Right cardiac atrium (tissue), 5 donors: ENCODE data around the gene TAF4. TPM values are rescaled to one million over a fixed set of nuclear protein-coding genes. Genes with fewer than 3 reads are reported as not detected.
"Not testable (repeated sequence)": the region's sequence is repeated elsewhere in the genome, so short reads cannot be mapped to it uniquely, and the experiment has no call there.

Source experiments
- ATAC-seq, 2 donors: fragments of 200-7000 bp; cut with Tn5 transposase; one replicate each; pipeline versions ENCODE4 v1.8.0 to v1.9.1; 2020; ENCODE audit warnings: moderate library complexity in 2 of 2, mild to moderate bottlenecking in 1 of 2
- DNase-seq, 3 donors: peaks; one replicate each; pipeline ENCODE4 v3.0.0-alpha.2; 2020
- H3K27ac ChIP-seq: one replicate; pipeline ENCODE4 v1.5.1; 2013; ENCODE audit warnings: mild to moderate bottlenecking, low read length, control low read depth, moderate library complexity
- H3K27me3 ChIP-seq: one replicate; pipeline ENCODE4 v1.6.1; 2013; ENCODE audit not compliant: control insufficient read depth, insufficient read depth
- H3K4me1 ChIP-seq: one replicate; pipeline ENCODE4 v1.6.1; 2013; ENCODE audit warnings: low read length; ENCODE audit not compliant: control insufficient read depth, insufficient read depth
- H3K4me3 ChIP-seq: one replicate; pipeline ENCODE4 v1.5.1; 2013; ENCODE audit warnings: low read length, control low read depth
- H3K9me3 ChIP-seq: one replicate; pipeline ENCODE4 v1.6.1; 2013; ENCODE audit warnings: low read length; ENCODE audit not compliant: control insufficient read depth
- WGBS: extraction: QIAGEN DNeasy Blood & Tissue Kit; methylation state at CpG from one replicate; pipeline ENCODE4 v1.1.7; 2013; 5-methylcytosine and 5-hydroxymethylcytosine counted together
- intact Hi-C, 4 donors: fragments of 100-400 bp; cut with DNase I; formaldehyde crosslinking; loops; one replicate each; pipeline versions ENCODE4 v1.11.0 to v1.14.0; 2022 to 2023
- polyA plus RNA-seq: library from polyadenylated mRNA; stranded (reverse); fragments of 200-250 nt; gene quantifications from one replicate; pipeline ENCODE4 v1.2.3, GENCODE V29; 2013
- total RNA-seq, 4 donors: library from RNA; stranded (reverse); fragmentation: NEBNext Ultra II Directional; extraction: Animal tissue kit (Norgen Biotek cat#: 25700); gene quantifications; one replicate each; pipeline ENCODE4 v1.2.1, GENCODE V29; 2021
- donor health status: healthy with polysubstance abuse.
- donor health status: DM: no; HTN: yes; CAD: no.
- donor health status: DM: no; HTN: no; CAD: no.
- donor health status: DM: no; HTN: yes; CAD: no; lungs with severe emphysema.
- donor health status: DM: yes; HTN: yes; CAD: no.

TAF4 gene
- total and polyA plus RNA-seq, 5 donors, result 3.8 to 13.6 (median 8.3) TPM

DNA sequence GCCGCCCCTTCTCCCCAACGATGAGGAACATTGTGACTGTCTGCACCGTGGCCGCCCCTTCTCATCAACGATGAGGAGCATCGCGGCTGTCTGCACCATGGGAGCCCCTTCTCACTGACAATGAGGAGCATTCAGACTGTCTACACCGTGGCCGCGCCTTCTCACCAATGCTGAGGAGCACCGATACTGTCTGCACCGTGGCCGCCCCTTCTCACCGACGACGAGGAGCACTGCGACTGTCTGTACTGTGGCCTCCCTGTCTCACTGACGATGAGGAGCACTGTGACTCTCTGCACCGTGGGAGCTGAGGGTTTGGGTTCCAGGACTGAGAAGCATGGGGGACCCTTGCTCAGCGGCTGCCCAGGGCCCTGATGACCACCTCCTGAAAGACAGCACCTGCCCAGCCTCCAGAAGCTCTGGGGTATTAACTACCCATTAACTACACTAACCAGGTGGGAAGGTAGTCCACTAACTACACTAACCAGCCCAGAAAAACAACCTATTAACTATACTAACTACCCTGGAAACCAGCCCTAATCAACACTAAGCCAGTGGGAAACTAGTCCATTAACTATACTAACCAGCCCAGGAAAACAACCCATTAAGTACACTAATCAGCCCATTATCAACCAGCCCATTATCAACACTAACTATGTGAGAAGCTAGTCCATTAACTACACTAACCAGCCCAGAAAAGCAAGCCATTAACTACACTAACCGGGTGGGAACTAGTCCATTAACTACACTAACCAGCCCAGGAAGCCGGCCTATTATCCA is 116.9 kb downstream of the TAF4 start:
- no peak for ATAC-seq
- H3K4me3 ChIP-seq, result no peak overlapping the region
- no peak overlapping the region for H3K27ac ChIP-seq
- intact Hi-C loops, result no loop called here
- 85% methylated on average over 22 of the region's 22 CpGs for WGBS
- peak in 1 of 3 donors; percentile 31 for DNase-seq
- H3K27me3 ChIP-seq, result no peaks in the 10 kb centered on the region
- no peaks in the 10 kb centered on the region for H3K9me3 ChIP-seq
- no peaks in the 10 kb centered on the region for H3K4me1 ChIP-seq

DNA sequence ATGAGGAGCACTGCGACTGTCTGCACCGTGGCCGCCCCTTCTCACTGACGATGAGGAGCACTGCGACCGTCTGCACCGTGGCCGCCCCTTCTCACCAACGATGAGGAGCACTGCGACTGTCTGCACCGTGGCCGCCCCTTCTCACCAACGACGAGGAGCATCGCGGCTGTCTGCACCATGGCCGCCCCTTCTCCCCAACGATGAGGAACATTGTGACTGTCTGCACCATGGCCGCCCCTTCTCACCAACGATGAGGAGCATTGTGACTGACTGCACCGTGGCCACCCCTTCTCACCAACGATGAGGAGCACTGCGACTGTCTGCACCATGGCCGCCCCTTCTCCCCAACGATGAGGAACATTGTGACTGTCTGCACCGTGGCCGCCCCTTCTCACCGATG is 117.6 kb downstream of the TAF4 start:
- H3K4me1 ChIP-seq, DNase-seq, ATAC-seq, intact Hi-C loops, H3K27ac ChIP-seq, H3K27me3 ChIP-seq, H3K4me3 ChIP-seq, H3K9me3 ChIP-seq: not testable (repeated sequence)
- WGBS, result 85% methylated on average over 24 of the region's 28 CpGs

DNA sequence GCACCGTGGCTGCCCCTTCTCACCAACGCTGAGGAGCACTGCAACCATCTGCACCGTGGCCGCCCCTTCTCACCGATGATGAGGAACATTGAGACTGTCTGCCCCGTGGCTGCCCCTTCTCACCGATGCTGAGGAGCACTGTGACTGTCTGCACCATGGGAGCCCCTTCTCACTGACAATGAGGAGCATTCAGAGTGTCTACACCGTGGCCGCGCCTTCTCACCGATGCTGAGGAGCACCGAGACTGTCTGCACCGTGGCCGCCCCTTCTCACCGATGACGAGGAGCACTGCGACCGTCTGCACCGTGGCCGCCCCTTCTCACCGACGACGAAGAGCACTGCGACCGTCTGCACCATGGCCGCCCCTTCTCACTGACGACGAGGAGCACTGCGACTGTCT is 120.2 kb downstream of the TAF4 start:
- intact Hi-C loops, ATAC-seq: not testable (repeated sequence)
- peak in 2 of 3 donors; percentile 27 for DNase-seq

DNA sequence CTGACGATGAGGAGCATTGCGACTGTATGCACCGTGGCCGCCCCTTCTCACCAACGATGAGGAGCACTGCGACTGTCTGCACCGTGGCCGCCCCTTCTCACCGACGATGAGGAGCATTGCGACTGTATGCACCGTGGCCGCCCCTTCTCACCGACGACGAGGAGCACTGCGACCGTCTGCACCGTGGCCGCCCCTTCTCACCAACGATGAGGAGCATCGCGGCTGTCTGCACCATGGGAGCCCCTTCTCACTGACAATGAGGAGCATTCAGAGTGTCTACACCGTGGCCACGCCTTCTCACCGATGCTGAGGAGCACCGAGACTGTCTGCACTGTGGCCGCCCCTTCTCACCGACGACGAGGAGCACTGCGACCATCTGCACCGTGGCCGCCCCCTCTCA is 120.7 kb downstream of the TAF4 start:
- WGBS, result 86% methylated on average over 13 of the region's 34 CpGs
- ATAC-seq, H3K9me3 ChIP-seq, H3K27ac ChIP-seq, H3K4me1 ChIP-seq, DNase-seq, H3K4me3 ChIP-seq, H3K27me3 ChIP-seq, intact Hi-C loops: not testable (repeated sequence)

More for the DNA sequence above, 120.2 kb downstream of the TAF4 start:
- not testable (repeated sequence) for H3K27me3 ChIP-seq, H3K4me1 ChIP-seq, H3K27ac ChIP-seq, H3K9me3 ChIP-seq, H3K4me3 ChIP-seq
- 74% methylated on average over 21 of the region's 29 CpGs for WGBS

DNA sequence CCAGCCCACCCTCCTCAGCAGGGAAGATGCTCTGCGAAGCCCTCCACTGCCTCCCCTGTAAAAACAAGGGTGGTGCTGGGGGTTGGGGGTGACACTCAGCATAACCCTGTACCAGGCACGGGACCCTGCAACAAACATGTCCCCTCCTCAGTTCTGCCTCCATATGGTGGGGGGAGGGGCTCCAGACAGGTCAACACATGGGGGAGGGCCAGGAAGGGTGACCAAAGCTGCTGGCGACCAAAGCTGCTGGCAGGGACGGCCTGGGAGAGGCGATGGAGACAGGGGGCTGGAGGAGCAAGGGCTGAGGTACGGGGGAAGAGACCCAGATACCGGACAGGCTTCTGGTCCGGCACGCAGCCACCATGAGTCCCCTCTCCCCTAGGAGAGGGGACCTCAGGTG is 123.2 kb downstream of the TAF4 start:
- Histone ChIP-seq H3K27ac (no peak overlapping the region), H3K27me3 (no peaks in the 10 kb centered on the region), H3K9me3 (no peaks in the 10 kb centered on the region), H3K4me1 (no peaks in the 10 kb centered on the region), H3K4me3 (no peak overlapping the region)
- ATAC-seq (peak in 1 of 2 donors; percentile 19), DNase-seq (peak in 1 of 3 donors; percentile 41)
- 86% methylated on average over 9 of the region's 9 CpGs for WGBS
- intact Hi-C loops, result no loop called here

DNA sequence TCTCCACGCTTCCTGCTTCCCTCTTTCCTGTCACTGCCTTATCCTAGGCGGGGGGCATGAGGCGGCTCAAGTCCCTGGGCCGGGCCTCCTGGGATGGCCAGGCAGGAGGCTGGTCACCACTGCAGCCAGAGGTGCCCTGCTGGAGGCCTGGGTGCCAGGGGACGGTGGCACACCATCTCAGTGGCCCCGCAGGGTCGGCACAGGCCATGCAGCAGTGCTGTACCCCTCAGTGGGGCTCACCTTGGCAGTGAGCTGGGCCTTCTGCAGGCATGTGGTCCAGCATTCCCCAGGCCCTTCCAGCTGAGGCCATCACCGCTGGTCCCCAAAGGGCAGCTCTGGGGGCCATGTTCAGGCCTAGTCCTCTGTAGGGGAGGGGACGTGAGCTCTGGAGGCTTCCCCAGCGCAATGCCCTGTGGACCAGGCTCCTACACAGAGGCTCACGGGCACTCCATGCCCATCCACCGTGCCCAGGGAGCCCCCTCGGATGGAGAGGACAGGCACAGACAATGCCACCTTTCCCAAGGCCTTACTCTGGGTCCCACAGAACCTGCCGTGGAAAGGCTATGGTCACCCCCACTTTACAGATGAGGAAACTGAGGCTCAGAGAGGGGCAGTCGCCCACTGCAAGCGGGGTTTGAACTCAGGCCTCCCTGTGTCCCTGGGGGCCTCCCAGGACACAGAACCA is 123.8 kb downstream of the TAF4 start:
- no peaks in the 10 kb centered on the region for H3K9me3 ChIP-seq
- peak in 1 of 2 donors; percentile 21 for ATAC-seq
- H3K4me1 ChIP-seq, result no peaks in the 10 kb centered on the region

DNA sequence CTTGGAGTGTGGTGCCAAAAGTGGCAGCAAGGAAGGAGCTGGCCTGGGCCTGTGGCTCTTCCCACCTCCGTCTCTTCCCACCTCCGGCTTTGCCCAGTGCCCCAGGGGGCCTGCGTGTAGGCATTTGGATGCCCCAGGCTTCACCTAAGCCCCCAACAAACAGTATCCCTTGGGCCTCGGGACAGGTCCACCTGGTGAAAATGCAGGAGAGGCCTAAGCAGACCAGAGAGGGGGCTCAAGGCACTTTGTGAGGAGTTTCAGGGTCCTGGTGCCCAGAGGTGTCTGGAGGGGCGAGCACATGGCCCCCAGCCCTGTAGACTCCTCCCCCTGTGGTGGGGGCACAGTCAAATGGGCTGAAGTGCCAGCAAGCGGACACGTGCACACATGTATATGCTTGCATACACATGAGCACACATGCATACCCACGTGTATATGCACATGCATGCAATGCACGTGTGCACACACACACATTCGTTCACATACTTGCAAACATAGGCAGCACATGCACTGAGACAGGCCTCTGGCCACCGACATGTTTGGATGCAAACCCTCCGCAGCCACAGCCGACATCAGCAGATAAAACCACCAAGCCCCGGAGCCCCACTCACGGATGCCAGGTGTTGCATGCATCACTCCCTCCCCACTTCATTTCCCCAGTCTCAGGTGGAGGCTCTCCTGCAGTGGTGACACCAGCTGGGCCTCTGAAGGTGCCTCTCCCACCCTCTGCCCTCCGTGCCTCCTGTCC is 124.5 kb downstream of the TAF4 start:
- peak in 1 of 2 donors; percentile 20 for ATAC-seq
- intact Hi-C loops, result no loop called here
- H3K27ac ChIP-seq, result no peak overlapping the region
- no peak overlapping the region for H3K4me3 ChIP-seq
- no peaks in the 10 kb centered on the region for H3K9me3 ChIP-seq
- H3K4me1 ChIP-seq, result no peaks in the 10 kb centered on the region
- DNase-seq, result peak in 1 of 3 donors; percentile 19
- no peaks in the 10 kb centered on the region for H3K27me3 ChIP-seq
- 71% methylated on average over 16 of the region's 16 CpGs for WGBS

More for the DNA sequence above, 123.8 kb downstream of the TAF4 start:
- peak in 1 of 3 donors; percentile 32 for DNase-seq
- H3K27me3 ChIP-seq, result no peaks in the 10 kb centered on the region
- H3K27ac ChIP-seq, result no peak overlapping the region
- no peak overlapping the region for H3K4me3 ChIP-seq
- intact Hi-C loops, result no loop called here
- 89% methylated on average over 16 of the region's 16 CpGs for WGBS

DNA sequence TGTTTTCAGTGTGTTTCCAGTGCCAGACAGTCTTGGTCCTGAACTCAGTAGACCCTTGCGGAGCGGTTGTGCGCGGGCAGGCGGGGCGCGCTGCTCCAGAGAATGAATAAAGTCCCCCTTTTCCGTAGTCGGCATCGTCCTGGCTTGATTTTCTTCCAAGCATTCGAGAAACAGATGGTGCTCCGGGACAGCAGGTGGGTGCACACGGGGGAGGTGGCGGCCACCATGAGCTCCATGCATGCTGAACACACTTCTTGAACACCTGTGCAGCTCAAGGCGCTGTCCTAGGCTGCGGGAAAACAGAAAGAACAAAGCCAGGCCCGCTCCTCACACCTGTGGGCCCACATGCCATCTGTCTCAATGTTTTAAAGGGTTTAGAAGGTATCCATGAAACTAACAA is 125.2 kb downstream of the TAF4 start:
- no peaks in the 10 kb centered on the region for H3K9me3 ChIP-seq
- intact Hi-C loops, result no loop called here
- H3K4me3 ChIP-seq, result no peak overlapping the region
- WGBS, result 87% methylated on average over 17 of the region's 17 CpGs
- no peaks in the 10 kb centered on the region for H3K27me3 ChIP-seq
- no peaks in the 10 kb centered on the region for H3K4me1 ChIP-seq
- no peak overlapping the region for H3K27ac ChIP-seq
- DNase-seq (peak in 1 of 3 donors; percentile 15), ATAC-seq (no peak)

DNA sequence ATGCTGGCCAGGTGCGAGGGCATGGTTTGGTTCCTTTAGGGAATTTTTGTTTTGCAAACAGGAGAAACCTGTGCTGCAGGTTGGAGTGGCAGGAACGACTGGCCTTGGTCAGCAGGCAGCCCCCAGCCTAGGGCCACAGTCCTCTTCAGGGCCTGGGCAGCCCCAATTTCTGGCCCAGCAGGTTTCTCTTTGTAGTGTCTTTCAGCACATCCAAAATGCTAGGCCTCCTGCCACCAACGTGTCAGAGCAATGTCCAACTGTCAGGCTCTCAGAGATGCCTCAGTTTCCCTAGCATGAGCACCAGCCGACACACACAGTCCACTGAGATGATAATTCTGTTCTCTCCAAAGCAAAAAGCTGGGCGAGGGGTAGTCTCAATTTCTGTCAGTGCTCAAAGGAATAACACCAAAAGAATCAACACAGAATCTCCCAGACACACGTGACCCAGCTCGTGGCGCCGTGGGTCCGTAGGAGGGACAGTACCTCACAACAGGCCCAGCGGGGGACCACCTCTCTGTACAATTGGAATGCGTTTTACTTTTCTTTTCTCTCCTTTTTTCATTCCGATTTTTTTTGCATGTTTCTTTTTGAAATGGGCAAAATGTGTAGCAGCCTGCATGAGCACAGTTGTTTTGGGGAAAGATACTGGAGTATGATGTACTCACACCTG is 125.9 kb downstream of the TAF4 start:
- H3K9me3 ChIP-seq, result no peaks in the 10 kb centered on the region
- ATAC-seq (no peak), DNase-seq (peak in 1 of 3 donors; percentile 35)
- intact Hi-C loops, result no loop called here
- H3K27me3 ChIP-seq, result no peaks in the 10 kb centered on the region
- 76% methylated on average over 13 of the region's 13 CpGs for WGBS
- no peak overlapping the region for H3K4me3 ChIP-seq
- no peaks in the 10 kb centered on the region for H3K4me1 ChIP-seq
- H3K27ac ChIP-seq, result no peak overlapping the region

DNA sequence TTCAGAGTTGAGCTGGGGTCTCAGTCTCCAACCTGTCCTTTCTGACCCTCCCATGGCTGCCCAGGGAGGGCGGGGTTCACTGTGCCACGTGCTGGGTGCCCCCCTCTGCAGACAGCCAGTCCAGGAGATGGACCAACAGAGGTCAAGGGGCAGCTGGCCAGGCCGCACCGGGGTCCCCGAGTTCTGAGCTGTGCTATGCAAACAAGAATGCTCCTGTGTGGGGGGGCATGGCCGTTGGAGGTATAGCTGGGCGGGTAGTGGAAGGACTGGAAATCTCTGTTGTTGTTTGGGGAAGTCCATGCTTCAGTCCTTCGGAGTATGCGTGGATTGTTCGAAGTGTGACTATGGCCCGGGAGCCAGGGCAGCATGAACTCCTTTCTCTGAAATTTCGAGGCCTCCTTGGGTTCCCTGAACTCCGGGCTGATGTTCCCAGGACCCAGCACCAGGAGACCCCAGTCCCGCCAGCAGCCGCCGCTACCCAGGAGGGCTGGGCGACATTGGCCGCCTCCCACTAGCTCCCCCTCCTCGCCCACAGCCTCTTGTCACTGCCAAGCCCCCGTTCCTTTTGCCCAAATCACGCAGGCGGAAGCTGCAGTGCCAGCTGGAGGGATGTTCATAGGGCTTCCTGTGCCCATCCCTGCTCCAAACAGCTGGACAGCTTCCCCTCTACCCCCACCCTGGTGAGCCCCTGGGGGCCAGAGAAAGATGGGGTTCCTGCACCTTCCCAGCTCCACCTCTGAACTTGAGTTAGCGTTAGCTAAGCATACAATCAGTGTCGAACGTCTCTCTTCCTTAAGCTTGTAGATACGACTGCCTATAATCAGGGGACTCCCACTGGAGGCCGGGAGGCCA is 126.6 kb downstream of the TAF4 start:
- Histone ChIP-seq H3K27me3 (no peaks in the 10 kb centered on the region), H3K4me1 (no peaks in the 10 kb centered on the region), H3K9me3 (no peaks in the 10 kb centered on the region), H3K4me3 (no peak overlapping the region), H3K27ac (no peak overlapping the region)
- intact Hi-C loops, result no loop called here
- 79% methylated on average over 27 of the region's 27 CpGs for WGBS
- DNase-seq, result peak in 1 of 3 donors; percentile 39
- ATAC-seq, result no peak
